B cell (primary cell): ENCODE data around the gene NPFF. TPM values are rescaled to one million over a fixed set of nuclear protein-coding genes. Genes with fewer than 3 reads are reported as not detected.

Experiments
- ATAC-seq: fragments of 200-7000 bp; cut with Tn5 transposase; one replicate; pipeline ENCODE4 v1.10.0; 2021; ENCODE audit warnings: low read depth, mild to moderate bottlenecking, moderate number of reproducible peaks, moderate library complexity
- CTCF ChIA-PET: fragments of 350-600 bp; sonication (Branson Sonifier 250); formaldehyde crosslinking; loops from one replicate; lab custom pipeline; 2021; ENCODE audit warnings: antibody characterized with exemption, inconsistent platforms; lab: Charles Lee
- POLR2A ChIA-PET: fragments of 350-600 bp; sonication (Branson Sonifier 250); formaldehyde crosslinking; loops from one replicate; lab custom pipeline; 2021; ENCODE audit warnings: antibody characterized with exemption; lab: Charles Lee
- DNase-seq: peaks from one replicate; pipeline ENCODE4 v3.0.0; 2013
- H2AFZ ChIP-seq: 2 replicates; pipeline ENCODE4 v1.6.1; 2012; ENCODE audit warnings: mild to moderate bottlenecking, low read depth, low read length; ENCODE audit not compliant: insufficient read depth, poor library complexity, severe bottlenecking
- H3K27ac ChIP-seq, 2 donors: 1 replicate in 1 of 2; 2 replicates in 1 of 2; pipeline ENCODE4 v1.5.1; 2012 to 2013; ENCODE audit warnings: low read length in 2 of 2, mild to moderate bottlenecking in 2 of 2, moderate library complexity in 1 of 2
- H3K27me3 ChIP-seq, 4 experiments: fragments of 200-600 bp in 1 of 4; sonication (generic) in 1 of 4; replicated peaks in 1 of 4; 1 replicate in 2 of 4; 2 replicates in 2 of 4; pipeline versions ENCODE4 v1.6.1 to v1.7.0; 2013 to 2016; ENCODE audit warnings: low read length in 3 of 4, mild to moderate bottlenecking in 2 of 4, mixed read lengths in 1 of 4, moderate library complexity in 1 of 4; ENCODE audit not compliant: insufficient read depth in 4 of 4, control insufficient read depth in 3 of 4; ENCODE audit errors: control extremely low read depth in 1 of 4
- H3K36me3 ChIP-seq, 2 experiments: replicated peaks in 1 of 2; 1 replicate in 1 of 2; 2 replicates in 1 of 2; pipeline versions ENCODE4 v1.6.1 to v1.7.1; 2013; ENCODE audit warnings: low read length in 1 of 2; ENCODE audit not compliant: insufficient read depth in 2 of 2, control insufficient read depth in 1 of 2; ENCODE audit errors: control extremely low read depth in 1 of 2, extremely low read depth in 1 of 2
- H3K4me1 ChIP-seq, 2 donors: fragments of 200-600 bp in 1 of 2; sonication (generic) in 1 of 2; 1 replicate in 1 of 2; 2 replicates in 1 of 2; pipeline versions ENCODE4 v1.5.1 to v1.6.1; 2013 to 2017; ENCODE audit warnings: low read length in 2 of 2; ENCODE audit not compliant: control insufficient read depth in 2 of 2, insufficient read depth in 2 of 2
- H3K4me2 ChIP-seq: replicated peaks from 2 replicates; pipeline ENCODE3; 2012; ENCODE audit warnings: mild to moderate bottlenecking, low read depth, low read length; ENCODE audit not compliant: poor library complexity, severe bottlenecking
- H3K4me3 ChIP-seq, 5 experiments: fragments of 200-600 bp in 1 of 5; sonication (generic) in 1 of 5; 1 replicate in 3 of 5; 2 replicates in 2 of 5; pipeline versions ENCODE4 v1.5.1 to v1.7.0; 2011 to 2016; ENCODE audit warnings: low read length in 4 of 5, mild to moderate bottlenecking in 4 of 5, low read depth in 2 of 5, control low read depth in 1 of 5, moderate library complexity in 1 of 5; ENCODE audit not compliant: insufficient read depth in 1 of 5; ENCODE audit errors: control extremely low read depth in 1 of 5, extremely low read depth in 1 of 5
- H3K79me2 ChIP-seq: fragments of 200-600 bp; sonication (generic); one replicate; pipeline ENCODE4 v1.6.0; 2016; ENCODE audit warnings: low read length; ENCODE audit not compliant: control insufficient read depth, insufficient read depth
- H3K9ac ChIP-seq: fragments of 200-600 bp; sonication (generic); 2 replicates; pipeline ENCODE4 v1.6.1; 2017; ENCODE audit warnings: mild to moderate bottlenecking, low read length, moderate library complexity
- H3K9me3 ChIP-seq, 3 donors: one replicate each; pipeline versions ENCODE4 v1.6.1 to v1.7.1; 2013; ENCODE audit warnings: low read length in 2 of 3; ENCODE audit not compliant: control insufficient read depth in 2 of 3, insufficient read depth in 1 of 3; ENCODE audit errors: control extremely low read depth in 1 of 3
- H4K20me1 ChIP-seq: 2 replicates; pipeline ENCODE4 v1.6.0; 2012; ENCODE audit warnings: mild to moderate bottlenecking, low read length; ENCODE audit not compliant: insufficient read depth, control insufficient read depth, poor library complexity, severe bottlenecking
- H3K27ac Mint-ChIP-seq: one replicate; pipeline ENCODE4 v1.8.0; 2021; ENCODE audit warnings: mixed read lengths
- H3K27me3 Mint-ChIP-seq: one replicate; pipeline ENCODE4 v1.8.0; 2021; ENCODE audit warnings: mixed read lengths
- H3K4me1 Mint-ChIP-seq: one replicate; pipeline ENCODE4 v1.8.0; 2021; ENCODE audit warnings: mixed read lengths
- H3K4me3 Mint-ChIP-seq: one replicate; pipeline ENCODE4 v1.8.0; 2021; ENCODE audit warnings: mixed read lengths
- H3K9me3 Mint-ChIP-seq: one replicate; pipeline ENCODE4 v1.8.0; 2022; ENCODE audit warnings: mixed read lengths; ENCODE audit not compliant: insufficient read depth
- EZH2 ChIP-seq: IDR thresholded peaks from 2 replicates; pipeline ENCODE4 v1.6.1; 2012; ENCODE audit warnings: borderline replicate concordance, low read depth, mild to moderate bottlenecking, moderate library complexity, low read length; ENCODE audit not compliant: insufficient read depth, poor library complexity, severe bottlenecking
- WGBS: methylation state at CpG from one replicate; pipeline ENCODE4 v1.1.5; 2013; ENCODE audit warnings: missing lambda C conversion rate; ENCODE audit not compliant: insufficient coverage; 5-methylcytosine and 5-hydroxymethylcytosine counted together
- intact Hi-C: fragments of 100-400 bp; cut with micrococcal nuclease; formaldehyde crosslinking; loops from one replicate; pipeline ENCODE4 v1.10.0; 2022
- polyA plus RNA-seq: library from polyadenylated mRNA; depleted of rRNA; stranded (reverse); fragments of >200 nt; gene quantifications from 2 replicates; pipeline ENCODE4 v1.2.3, GENCODE V29; 2012
- total RNA-seq, 2 donors: library from RNA; stranded (reverse); fragments of 120-200 nt in 1 of 2; gene quantifications; 1 replicate in 1 of 2; 2 replicates in 1 of 2; pipeline versions ENCODE4 v1.2.3 to v1.2.4, GENCODE V29; 2013 to 2022
- TF ChIP-seq, protein P1 (sequence below): fragments of 200-600 bp; IDR thresholded peaks from one replicate; pipeline ENCODE4 v1.8.0; 2022; ENCODE audit warnings: antibody characterized with exemption, mild to moderate bottlenecking

NPFF gene
- total and polyA plus RNA-seq, 2 donors (not counting 1 experiment from before 2014, with no cell fraction given): 0.34 TPM; not detected in 1

DNA sequence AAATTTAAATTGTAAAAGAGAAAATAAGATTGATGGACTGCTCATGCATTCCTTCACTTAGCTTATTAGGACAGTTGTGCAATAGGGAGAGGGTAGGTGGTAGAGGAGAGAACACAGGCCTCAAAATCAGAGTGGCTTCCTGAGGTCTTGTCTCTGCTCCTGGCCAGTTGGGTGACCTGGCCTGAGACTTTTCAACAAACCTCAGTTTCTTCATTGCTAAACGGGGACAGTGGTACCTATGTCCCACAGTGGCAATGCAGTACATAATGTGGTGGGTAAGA is 10.6 kb downstream of the NPFF start:
- CTCF ChIA-PET: interaction anchor here (2.0 kb wide), 1 partner anchor 12 kb away, joined by 6 read pairs; no protein-coding TSS in a partner anchor
- H3K4me2 ChIP-seq: no peak overlapping the region
- H4K20me1 ChIP-seq: no peaks in the 10 kb centered on the region
- H3K9me3 ChIP-seq: peaks cover 0 to 4% (median 0%) of the 10 kb centered on the region in 3 donors
- H3K4me1 ChIP-seq: peaks cover 33 to 44% of the 10 kb centered on the region in 2 donors
- intact Hi-C loops: no loop called here
- Mint-ChIP-seq H3K27ac (no peak overlapping the region), H3K9me3 (no peaks in the 10 kb centered on the region), H3K27me3 (no peaks in the 10 kb centered on the region), H3K4me3 (no peak overlapping the region), H3K4me1 (peaks cover 42% of the 10 kb centered on the region)
- ATAC-seq: no peak
- POLR2A ChIA-PET: no interaction called here
- no peak overlapping the region for H3K9ac ChIP-seq
- TF ChIP-seq, protein P1, sequence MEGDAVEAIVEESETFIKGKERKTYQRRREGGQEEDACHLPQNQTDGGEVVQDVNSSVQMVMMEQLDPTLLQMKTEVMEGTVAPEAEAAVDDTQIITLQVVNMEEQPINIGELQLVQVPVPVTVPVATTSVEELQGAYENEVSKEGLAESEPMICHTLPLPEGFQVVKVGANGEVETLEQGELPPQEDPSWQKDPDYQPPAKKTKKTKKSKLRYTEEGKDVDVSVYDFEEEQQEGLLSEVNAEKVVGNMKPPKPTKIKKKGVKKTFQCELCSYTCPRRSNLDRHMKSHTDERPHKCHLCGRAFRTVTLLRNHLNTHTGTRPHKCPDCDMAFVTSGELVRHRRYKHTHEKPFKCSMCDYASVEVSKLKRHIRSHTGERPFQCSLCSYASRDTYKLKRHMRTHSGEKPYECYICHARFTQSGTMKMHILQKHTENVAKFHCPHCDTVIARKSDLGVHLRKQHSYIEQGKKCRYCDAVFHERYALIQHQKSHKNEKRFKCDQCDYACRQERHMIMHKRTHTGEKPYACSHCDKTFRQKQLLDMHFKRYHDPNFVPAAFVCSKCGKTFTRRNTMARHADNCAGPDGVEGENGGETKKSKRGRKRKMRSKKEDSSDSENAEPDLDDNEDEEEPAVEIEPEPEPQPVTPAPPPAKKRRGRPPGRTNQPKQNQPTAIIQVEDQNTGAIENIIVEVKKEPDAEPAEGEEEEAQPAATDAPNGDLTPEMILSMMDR: no peak
- no peak overlapping the region for H3K27ac ChIP-seq
- no CpG with 5 or more reads among the region's 1 CpG for WGBS
- no peak overlapping the region for H2AFZ ChIP-seq
- no peak overlapping the region for H3K4me3 ChIP-seq
- no peaks in the 10 kb centered on the region for H3K36me3 ChIP-seq
- H3K27me3 ChIP-seq: no peaks in the 10 kb centered on the region
- peaks cover 3% of the 10 kb centered on the region for H3K79me2 ChIP-seq
- DNase-seq: no peak

DNA sequence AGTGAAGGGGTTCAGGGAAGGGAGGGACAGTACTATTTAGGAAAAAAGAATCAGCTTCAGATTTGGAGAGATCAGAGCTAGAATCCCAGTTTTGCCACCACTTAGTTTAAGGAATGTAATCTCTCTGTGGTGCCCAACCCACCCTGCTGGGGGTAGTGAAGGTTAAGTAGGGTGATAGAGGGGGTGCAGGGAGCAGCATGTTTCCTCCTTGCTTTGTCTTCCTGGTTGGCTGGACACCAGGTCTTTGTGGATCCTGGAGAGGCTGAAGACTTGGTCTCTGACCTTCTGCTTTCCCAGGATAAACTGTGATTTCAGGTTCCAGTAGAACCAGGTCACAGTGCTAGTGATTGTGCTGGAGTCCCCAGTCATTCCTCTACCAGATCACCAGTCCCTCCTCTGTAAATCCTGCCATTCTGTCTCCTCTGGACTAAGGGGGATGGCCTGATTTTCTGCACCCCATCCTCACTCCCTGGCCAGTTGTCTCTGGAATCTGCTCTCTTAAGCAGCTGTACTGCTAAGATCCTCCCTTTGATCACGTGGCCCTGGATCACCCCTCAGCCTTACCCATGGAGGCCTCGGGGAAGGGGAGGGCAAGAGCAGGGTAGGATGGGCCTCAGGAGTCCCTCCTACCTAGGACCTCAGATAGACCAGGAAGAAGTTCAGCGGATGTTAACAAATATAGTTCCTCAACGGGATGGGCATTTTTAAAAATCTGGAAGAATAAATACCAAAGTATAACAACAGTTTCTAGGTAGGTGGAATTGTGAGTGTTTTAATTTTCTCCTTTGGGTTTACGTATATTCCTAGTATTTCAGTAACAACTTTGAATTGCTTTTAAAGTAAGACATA is 11.2 kb downstream of the NPFF start:
- no peaks in the 10 kb centered on the region for H3K9me3 Mint-ChIP-seq
- Histone ChIP-seq H3K9me3 (no peaks in the 10 kb centered on the region), H3K36me3 (no peaks in the 10 kb centered on the region), H2AFZ (no peak overlapping the region), H3K4me3 (no peak overlapping the region), H4K20me1 (no peaks in the 10 kb centered on the region), H3K27me3 (no peaks in the 10 kb centered on the region), H3K79me2 (no peaks in the 10 kb centered on the region), H3K4me2 (no peak overlapping the region), H3K4me1 (peaks cover 30 to 40% of the 10 kb centered on the region in 2 donors), H3K27ac (no peak overlapping the region), H3K9ac (no peak overlapping the region)
- WGBS: no CpG with 5 or more reads among the region's 5 CpGs
- TF ChIP-seq EZH2: no peak
- TF ChIP-seq, protein P1: no peak
- H3K4me1 Mint-ChIP-seq: peaks cover 37% of the 10 kb centered on the region
- ATAC-seq (no peak), DNase-seq (no peak)
- no peak overlapping the region for H3K4me3 Mint-ChIP-seq
- intact Hi-C loops: no loop called here
- peak overlapping the region; percentile 17 for H3K27ac Mint-ChIP-seq
- POLR2A ChIA-PET: no interaction called here
- no peaks in the 10 kb centered on the region for H3K27me3 Mint-ChIP-seq
- CTCF ChIA-PET: interaction anchor here (1.5 to 2.0 kb wide), 2 partner anchors 13 to 21 kb away, joined by 3 to 6 read pairs; no protein-coding TSS in a partner anchor
